T-helper 9 cell (primary cell): ENCODE data around the gene FAR2.
"Not testable (repeated sequence)": the region's sequence is repeated elsewhere in the genome, so short reads cannot be mapped to it uniquely, and the experiment has no call there.

Experiments
- DNase-seq: peaks from one replicate; pipeline ENCODE4 v3.0.0-alpha.2; 2020

The FAR2 gene

DNA sequence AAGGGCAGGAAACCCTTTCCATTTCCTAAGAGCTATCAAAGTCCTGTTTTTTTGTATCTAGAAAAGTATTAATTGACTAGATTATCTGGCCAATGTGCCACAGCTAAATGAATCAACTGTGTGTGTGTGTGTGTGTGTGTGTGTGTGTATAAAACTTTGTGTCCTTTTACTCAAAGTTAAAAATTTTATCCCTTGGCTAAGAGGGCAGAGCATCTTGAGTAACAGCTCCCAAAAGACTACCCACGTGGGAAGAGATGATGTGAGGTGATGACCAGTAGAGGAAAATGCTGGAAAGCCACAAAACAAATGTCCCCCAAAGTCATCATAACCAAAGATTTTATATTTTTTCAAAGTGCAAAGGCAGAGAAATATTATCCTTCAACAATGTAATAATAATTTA lies 90.3 kb downstream of the FAR2 start:
- no peak for DNase-seq

DNA sequence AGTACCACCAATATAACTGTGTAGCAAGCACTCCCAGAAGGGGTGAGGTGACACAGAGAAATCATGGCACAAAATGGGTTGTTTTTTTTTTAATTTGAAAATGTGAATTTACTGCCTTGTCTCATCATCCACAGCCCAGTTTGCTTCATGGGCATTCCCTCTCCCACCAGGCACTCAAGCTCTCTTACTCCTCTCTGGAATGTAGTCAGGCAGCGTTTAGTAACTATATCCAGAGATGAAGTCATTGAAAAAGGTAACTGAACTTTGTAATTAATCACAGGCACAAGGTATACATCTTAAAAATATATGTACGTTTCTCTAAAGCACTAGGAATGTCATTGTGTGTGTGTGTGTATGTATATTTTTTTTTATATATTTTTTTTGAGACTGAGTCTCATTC lies 91.4 kb downstream of the FAR2 start:
- no peak for DNase-seq

DNA sequence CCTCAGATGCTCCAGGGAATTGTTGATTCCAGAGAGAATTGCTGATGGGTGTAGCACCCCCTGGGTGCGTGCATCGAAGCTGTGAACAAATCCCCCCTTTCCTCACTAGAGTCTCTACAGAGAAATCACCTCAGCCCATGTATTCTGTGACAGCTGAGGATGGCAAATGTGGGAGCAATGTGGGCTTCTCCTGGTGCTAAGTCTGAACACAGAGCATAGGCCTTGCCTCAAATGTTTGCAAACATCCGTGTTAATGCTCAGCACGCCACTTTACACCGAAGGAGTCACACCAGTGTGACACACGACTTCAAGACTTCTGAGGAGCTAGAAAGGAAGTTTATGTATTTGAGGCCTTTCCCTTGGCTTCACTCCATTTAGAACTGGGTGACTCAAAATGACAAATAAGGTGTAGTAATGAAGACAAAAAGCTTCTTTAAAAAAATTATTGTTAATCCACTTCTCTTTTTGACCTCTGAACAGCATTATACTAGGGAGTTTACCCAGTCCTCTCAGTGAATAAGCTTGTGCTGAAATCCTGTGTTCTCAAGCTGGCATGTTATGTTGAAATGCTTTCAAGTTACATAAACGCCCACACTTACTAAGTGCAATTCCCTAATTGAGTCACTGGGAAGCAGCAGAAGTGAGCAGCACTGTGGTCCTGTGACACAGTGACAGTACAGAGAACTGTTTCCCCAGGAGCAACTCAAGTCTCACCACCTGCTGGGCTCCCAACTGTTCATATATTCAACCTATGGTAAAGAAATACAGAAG lies 92.9 kb downstream of the FAR2 start:
- no peak for DNase-seq

GRCh38 chr12:29242921-29243431 lies 93.9 kb downstream of the FAR2 start:
- no peak for DNase-seq

DNA sequence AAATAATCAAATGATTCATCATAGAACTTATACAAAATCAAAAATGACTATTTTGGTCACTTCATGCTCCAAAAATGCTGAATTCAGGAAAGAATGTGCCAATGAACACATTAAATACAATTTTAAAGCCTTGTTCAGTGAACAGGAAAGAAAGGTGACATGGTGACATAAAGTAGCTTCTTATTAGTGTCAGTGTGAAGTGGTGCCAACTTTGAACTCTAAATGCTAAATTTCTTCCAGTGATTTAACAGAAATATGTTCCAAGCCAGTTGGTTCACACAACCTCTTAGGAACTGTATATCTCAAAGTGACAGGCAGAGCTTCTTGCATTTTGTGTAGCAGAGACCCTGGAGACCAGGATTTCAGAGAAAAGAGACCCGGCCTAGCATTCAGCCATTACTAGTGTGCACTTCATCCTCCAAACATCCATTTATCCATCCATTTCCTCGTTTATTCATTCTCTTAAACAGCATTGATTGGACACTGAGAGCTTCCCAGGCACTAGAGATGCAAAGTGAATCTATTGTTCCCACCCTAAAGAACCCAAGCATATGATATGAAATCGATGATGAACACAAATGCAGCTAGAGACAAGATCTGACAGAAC lies 95.2 kb downstream of the FAR2 start:
- no peak for DNase-seq

DNA sequence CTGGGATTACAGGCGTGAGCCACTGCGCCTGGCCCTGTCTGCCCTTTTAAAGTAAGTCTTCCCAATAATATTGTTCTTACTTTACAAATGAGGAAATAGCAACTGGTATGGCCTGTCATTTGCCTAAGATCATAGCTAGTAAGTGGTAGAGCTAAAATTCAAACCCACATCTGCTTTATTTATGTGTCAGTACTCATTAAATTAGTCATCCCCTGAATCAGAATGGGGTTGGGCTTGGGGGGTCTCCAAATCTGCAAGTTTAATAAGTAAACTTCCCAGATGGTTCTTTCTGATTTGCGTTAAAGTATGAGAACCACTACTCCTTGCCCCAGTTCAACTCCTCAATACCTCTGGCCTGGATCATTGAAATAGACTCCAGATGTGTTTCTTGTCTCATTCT lies 96.2 kb downstream of the FAR2 start:
- no peak for DNase-seq

DNA sequence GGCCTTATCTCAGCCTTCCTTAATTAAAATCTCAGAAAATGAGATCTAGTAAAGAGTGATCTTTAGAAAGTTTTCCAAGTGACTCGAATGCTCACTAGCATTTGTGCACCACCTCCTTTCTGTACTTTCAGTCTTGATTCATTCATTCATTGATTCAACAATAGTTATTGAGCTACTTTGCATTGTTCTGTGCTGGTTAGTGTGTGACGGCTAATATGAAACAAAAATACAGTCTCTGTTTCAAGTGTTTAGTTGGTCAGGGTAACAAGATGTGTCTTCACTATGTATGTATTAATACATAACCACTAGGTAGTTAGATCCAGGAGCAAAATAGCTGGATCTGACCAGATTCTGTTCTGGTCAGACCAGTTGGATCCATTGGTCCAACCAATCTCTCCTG lies 100.9 kb downstream of the FAR2 start:
- no peak for DNase-seq

DNA sequence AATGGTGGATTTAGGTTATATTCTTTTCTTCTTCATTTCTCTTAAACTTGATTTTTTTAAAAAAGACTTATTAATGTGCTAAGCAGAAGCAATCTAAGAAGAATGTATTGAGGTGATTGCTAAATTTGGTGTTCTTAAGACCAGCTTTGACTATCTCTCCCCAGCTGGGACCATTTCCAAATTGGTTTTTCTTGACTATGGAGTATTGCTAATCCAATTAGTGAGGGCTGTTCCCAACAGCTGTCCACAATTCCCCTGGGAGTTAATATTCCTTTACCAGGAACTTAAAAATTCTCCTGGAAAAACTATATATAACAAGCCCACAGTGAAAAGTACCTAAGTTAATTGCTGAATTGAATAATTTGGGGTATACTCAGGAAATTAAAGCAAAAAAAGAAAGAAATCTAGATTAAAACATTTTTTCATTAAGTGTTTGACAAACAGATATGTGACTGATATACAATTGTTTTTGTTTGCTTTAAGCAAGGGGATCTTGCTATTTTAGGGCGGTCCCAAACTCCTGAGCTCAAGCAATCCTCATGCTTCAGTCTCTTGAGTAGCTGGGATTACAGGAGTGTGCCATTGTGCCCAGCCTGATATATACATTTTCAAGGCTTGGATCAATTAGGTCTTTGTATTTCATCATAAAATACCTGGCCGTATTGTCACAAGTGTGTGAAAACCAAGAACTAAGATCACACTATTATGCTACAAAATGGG lies 105.0 kb downstream of the FAR2 start:
- no peak for DNase-seq

DNA sequence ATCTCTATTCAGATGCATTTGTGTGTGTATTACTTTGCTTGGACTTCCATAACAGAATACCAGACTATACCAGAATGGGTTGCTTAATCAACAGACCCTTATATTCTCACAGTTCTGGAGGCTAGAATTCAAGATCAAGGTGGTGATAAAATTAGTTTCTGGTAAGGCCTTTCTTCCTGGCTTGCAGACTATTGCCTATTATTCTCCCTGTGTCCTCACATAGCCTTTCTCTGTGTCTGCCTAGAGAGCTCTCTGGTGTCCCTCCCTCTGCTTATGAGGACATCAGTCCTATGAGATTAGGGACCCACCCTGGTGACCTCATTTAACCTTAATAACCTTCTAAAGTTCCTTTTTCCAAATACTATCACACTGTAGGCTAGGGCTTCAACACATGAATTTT lies 106.0 kb downstream of the FAR2 start:
- no peak for DNase-seq

- no peak for DNase-seq
These were observed 107.5 kb downstream of the FAR2 start for GRCh38 chr12:29256598-29256997.

DNA sequence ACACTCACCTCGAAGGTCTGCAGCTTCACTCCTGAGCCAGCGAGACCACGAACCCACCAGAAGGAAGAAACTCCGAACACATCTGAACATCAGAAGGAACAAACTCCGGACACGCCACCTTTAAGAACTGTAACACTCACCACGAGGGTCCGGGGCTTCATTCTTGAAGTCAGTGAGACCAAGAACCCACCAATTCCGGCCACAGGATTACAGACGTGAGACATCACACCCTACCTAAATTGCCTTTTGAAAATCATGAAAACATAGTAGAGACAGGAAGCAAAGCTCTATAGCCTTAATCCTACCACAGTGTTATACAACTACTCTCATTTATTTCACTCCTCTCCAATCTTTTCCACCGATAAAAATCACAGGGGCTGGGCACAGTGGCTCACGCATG lies 108.6 kb downstream of the FAR2 start:
- DNase-seq, result not testable (repeated sequence)

- no peak for DNase-seq
These were observed 115.3 kb downstream of the FAR2 start for GRCh38 chr12:29264424-29264823.

DNA sequence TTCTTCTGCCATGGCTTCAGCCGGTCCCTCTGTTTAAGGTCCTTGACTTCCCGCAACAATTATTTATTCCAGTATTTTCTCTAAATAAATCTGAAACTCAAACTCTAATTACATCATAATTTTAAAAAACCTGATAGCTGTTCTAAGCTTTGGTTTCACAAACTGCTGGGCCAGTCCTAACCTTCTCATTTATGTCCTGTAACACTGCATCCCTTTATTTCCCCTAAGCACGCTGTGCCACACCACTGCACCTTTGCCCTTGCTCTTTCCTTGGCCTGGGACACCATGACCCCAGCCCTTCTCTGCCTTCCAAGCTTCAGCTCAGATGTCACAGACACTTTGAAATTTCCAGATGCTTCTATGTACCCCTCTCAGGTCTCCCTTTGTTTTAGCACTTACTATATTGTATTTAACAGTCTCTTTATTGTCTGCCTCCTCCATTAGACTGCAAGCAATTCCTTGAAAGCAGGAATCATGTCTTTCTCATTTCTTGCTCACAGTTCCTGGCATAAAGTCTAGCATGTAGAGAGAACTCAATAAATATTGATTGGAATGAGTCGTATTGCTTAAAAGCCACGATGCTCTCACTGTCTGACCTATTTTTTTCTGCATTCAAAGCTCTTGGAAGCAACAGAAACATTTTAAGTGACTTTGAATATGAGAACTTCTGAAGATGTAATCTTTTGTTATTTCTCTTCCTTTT lies 120.8 kb downstream of the FAR2 start:
- no peak for DNase-seq

DNA sequence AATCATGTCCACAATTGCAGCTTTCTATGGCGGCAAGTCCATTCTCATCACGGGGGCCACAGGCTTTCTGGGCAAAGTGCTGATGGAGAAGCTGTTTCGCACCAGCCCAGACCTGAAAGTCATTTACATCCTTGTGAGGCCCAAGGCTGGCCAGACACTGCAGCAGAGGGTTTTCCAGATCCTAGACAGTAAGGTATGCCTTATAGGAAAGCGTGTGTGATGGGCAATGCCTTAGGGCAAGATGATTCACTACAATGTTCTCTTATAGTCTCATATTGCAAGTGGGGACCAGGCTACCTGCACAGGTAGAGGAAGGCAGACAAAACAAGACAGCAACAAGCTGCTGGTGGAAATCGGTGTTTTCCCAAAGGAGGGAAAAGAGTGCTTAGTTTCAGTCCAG lies 121.4 kb downstream of the FAR2 start:
- no peak for DNase-seq

DNA sequence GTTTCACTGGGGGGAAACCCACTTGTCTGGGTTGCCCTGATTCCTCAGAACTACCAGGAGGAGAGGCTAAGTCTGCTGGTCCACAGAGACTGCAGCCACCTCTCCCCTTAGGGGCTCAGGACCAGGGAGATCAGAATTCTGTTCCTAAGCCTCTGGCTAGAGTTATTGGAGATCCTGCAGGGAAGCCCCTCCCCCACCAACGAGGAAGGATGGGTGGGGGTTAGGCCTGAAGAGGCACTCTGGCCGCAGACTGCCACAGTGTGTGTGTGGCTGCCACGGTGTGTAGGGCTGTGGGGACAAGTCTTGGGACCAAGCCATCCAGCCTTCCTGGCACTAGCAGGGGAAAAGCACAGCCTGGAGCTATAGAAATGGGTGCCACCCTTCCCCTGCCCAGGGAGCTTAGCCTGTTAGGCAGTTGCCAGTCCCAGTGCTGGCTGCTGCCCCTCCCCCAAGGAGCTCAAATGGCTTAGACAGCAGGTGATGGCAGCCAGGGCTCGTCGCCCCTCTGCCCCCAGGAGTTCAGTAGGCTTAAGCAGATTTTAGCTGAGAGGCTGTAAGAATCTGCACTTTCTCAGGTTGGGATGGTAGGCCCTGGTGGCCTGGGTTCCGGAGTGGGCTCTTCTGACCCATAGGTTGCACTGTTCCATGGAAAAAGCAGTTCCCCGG lies 124.2 kb downstream of the FAR2 start:
- DNase-seq, result no peak

GRCh38 chr12:29275834-29276233 lies 126.8 kb downstream of the FAR2 start:
- no peak for DNase-seq

DNA sequence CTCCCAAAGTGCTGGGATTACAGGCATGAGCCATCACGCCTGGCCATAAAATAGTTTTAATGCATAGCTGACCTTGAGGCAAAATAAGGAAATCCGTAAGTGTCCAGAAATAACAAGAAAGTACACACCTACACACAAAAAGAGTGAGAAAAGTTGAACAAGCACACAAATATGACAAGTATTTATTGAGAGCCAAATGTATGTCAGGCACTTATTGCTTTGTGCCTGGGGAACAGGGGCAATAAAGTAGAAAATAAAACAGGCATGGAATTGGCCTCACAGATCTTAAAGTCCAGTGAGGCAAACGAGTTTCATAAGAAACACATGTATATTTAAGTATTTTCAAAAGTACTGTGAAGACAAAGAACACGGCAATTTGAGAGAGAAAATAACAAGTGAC lies 128.2 kb downstream of the FAR2 start:
- no peak for DNase-seq

- DNase-seq, result no peak
These were observed 129.8 kb downstream of the FAR2 start for GRCh38 chr12:29278673-29279420.

DNA sequence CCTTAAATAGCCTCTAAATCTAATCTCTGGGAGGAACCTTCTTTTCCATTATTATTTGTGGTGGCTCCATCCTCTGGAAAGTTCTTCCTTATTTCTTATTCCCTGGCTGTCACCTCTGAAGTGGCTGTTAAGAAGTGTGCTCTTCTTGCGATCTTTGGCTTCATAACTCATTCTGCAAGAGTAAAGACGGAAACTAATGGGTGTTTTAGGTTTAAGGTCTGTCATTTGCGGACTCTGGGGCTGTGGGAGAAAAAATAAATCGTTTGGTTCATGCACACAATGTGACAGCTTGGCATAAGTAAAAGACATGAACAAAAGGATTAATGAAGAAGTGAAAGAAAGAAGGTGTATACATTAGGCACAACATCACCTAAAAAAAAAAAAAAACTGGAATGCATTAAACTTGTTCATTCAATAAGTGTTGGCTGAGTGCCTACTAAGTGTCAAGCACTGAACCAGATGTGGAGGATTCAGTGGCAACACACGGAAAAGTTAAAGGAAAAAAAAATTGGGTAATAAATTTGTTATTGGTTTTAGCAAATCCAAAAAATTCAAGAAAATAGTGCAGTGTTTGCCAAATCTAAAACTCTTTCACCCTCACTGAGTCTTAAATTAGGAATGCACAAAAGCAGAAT lies 132.4 kb downstream of the FAR2 start:
- no peak for DNase-seq

- DNase-seq, result no peak
These were observed 133.1 kb downstream of the FAR2 start for GRCh38 chr12:29282031-29282816.
